ENCODE data around the gene PIAS2. TPM values are rescaled to one million over a fixed set of nuclear protein-coding genes. Genes with fewer than 3 reads are reported as not detected.

PIAS2 gene
- total RNA-seq, 1 experiment from 2014 or later = 30.6 TPM

Other genes starting within 250 kb of the PIAS2 start
- gene ST8SIA5, start 160.5 kb downstream of the PIAS2 start, total RNA-seq (2021; ENCODE audit: unreplicated experiment) = 0.15 TPM
- 2.6 TPM for gene KATNAL2, start 95 bp upstream of the PIAS2 start, total RNA-seq (2021; ENCODE audit: unreplicated experiment)
- not detected for gene ELOA2, start 118.1 kb upstream of the PIAS2 start, total RNA-seq (2021; ENCODE audit: unreplicated experiment)
- 24.6 TPM for gene HDHD2, start 233.0 kb upstream of the PIAS2 start, total RNA-seq (2021; ENCODE audit: unreplicated experiment)